GM19328 (cell line): ENCODE results near the gene DLST.

Source experiments
- ATAC-seq: cut with Tn5 transposase; IDR thresholded peaks from one replicate; pipeline ENCODE4 v1.9.1; 2021; ENCODE audit warnings: mild to moderate bottlenecking, moderate library complexity; ENCODE audit not compliant: unreplicated experiment

Gene DLST

DNA sequence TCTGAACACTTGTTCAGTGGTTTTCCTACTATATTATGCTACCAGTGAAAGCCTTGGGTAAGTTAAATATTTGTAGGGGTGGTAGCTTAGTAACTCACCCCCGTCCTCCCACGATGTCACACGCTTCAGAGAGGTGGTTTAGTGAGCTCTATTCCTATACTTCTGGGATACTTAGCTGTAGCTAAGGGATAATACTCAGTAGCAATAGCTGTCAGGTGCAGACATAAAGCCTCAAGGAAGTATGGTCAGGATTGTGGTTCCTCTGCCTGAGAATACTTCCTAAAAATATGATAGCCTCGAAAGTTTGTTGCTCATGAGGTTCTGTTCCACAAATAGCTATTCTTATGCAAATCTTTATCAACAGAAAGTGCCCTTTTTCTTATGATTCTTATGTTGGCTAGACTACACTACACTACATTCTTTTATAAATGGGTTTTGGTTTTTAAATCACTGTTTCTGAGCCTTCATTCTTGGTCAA lies 11.9 kb downstream of the DLST start:
- no peak for ATAC-seq

DNA sequence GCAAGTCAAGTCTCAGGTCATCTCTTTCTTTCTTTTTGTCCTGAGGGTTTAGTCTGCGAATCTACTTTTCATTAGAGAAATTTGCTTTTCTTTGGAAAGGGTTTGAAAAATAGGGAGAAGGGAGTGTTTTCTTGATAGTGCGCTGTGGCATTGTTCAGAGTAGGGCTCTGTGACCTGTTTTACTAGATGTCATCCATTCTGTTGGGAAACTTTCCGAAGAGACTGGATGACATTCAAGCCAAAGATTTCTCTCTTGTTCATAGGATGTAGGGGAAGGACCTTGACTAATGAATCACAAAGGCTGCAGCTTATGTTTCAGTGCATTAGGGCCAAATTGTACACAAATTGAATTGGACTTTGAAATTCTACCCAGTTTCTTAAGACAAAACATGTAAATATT lies 14.7 kb downstream of the DLST start:
- no peak for ATAC-seq

DNA sequence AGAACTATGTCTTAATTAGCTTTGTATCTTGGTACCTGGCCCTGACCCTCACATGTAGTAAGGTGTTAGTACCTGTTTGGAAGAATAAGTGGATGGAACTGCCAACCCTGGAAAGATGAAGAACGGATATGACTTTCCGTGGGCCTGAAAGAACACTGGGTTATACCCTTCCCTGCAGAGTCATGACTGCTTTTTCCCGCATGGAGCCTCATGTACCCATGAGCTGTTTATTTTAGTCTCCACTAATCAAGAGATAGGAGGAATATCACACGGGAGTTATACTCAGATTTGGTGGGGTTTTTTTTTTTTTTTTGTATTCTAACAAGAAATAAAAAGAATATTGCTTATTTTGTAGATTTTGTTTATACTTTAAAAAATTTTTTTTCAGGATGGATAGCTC lies 15.9 kb downstream of the DLST start:
- ATAC-seq: no peak

DNA sequence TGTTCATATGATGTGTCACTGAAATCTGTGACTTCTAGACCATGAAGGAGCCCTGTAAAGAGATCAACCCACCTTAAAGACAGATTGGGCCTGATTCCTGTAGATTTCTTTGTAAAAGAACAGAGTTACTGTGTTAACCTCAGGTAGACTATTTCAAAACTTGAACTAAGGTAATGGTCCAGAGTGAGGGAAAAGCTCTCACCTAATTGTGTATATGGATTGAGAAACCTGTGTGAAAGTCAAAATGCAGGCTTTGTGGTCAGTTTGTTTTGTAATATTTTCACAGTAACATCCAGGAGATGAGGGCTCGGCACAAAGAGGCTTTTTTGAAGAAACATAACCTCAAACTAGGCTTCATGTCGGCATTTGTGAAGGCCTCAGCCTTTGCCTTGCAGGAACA lies 16.4 kb downstream of the DLST start:
- no peak for ATAC-seq

DNA sequence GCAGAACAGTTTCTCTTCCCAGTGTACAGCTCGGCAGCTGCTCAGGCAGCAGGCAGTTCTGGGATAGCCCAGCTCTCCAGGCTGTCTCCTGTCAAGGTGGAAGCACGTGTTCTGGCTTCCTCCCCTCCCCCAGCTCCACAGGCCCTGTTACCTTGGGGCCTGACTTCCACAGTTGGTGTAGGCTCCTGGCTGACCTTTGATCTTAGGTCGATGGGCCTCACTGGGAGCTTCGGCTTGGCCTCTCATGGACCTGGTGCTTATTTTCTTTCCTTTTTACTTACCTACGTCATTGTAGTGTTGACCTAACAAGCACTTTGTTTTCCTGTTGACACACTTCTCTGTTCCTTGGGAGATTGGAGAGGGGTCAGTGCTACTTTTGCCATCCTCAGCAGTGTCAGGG lies 17.0 kb downstream of the DLST start:
- no peak for ATAC-seq

DNA sequence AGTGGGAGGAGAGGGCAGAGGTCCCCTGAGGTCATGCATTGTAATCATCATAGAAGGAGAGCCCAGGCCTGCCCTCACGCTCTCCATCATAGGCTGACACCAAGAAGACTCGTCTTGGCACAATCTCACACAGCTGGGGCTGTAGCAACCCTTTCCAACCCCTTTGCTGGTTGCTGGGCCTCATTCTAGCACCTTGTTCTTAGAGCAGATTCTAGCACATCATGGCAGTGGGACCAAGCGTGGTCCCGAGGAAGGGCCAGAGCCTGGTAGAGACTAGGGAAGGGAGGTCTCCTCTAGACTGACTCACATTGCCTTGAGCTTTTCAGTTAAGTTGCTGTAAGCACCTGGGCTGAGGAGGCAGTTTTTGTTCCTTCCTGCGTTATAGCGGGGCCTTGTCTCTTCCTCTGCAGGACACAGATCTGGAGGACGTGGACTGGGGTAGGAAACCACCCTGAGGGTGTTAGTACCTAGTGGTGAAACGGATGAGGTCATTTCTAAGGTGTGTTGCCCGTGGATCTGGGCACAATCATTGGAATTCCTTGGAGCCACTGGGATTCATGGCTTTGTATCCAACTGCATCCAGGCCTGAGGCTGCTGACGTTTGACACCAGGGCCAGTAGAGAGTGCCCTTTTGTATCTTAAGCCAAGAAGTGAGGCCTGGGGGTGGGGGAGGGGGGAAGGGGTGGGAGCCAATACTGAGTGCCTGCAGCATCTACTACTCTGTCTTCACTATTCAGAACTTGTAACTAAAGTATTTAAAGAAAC lies 21.4 kb downstream of the DLST start:
- no peak for ATAC-seq

DNA sequence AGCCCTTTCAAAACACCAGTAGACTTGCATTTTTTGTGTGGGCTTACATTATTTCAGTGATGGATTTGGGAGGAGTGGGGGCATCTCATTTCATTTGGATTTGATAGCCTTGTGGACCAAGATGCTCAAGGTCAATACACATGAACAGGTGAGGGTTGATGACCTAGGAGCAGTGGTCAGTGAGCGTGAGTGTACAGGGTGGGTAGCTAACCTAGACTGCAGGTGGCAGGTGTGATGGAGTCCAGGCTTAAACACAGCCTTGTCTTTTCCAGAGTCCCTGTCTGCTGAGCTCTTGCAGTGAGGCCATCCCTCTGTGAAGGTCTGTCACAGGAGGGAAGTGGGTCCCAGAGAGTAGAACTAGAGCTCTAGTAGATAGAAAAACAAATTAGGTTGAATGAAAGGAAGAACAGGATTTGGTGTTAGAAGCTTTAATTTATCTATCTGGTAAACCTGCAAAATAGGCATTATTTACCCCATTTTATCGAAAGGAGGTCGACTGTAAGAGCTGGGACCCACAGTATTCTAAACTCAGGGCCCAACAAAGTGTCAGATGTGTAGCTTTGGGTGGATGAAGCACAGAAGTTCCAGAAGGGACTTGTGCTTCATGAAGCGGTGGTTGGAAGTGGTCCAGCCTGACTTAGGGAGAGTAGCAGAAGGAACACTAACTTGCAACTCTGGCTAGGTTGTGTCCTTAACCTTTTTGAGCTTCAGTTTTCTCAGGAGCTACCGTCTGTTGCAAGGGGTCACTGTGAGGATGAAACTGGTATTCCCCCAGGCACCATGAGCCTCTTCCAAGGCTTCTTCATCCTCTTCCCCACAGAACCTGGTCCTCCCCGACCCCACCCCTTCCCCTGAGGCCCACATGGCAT lies 23.2 kb downstream of the DLST start:
- ATAC-seq: no peak

DNA sequence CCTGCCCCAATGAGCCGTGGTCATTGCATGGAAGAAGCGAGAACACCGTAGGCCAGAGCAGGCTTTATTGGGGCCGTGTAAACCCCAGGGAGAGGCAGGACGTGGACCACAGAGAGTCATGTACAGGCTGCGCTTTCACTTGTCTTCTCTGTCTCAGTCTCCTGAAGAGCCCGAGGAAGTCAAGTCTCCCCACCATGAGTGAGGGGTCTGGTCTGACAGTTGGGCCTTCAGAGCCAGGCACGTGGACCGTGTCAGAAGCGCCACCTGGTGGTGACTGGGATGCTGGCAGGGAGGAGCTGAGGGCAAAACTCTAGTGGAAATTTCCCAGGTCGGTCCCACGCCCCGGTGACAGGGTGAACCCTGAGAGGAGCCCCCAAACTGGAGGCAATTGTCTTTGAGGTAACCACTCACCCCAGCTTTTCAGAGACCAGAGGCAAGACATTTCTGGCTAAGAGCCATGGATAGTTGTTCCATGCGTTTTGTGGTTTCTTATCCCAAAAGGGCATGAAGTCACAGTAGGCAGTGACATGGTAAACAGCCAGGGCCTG lies 24.0 kb downstream of the DLST start:
- ATAC-seq: no peak

DNA sequence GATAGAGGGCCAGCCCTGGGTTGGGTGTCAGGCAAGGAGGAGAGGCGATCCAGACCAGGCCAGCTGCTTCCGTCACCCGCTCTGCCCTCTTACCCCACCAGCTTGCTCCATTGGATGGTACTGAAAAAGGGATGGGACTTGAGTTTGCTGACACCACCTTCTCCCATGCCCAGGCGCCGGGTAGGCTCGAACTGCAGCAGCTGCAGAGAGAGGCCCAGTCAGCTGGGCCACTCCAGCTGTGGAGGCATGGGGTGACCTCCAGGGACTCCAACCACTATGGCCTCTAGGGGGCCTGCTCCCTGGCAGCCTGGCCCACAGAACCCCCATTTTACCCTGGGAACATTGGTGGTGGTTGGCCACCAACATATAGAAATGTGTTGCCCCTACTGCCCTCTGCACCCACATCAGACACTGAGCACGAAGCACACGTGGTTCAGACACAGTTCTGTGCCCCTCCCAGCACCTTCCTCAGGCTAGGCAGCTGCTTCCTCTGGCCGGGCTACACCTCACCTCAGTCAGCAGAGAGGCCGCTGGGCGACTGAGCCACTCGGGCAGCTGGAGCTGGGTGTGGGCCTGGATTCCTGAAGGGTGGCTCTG lies 25.3 kb downstream of the DLST start:
- ATAC-seq: no peak

DNA sequence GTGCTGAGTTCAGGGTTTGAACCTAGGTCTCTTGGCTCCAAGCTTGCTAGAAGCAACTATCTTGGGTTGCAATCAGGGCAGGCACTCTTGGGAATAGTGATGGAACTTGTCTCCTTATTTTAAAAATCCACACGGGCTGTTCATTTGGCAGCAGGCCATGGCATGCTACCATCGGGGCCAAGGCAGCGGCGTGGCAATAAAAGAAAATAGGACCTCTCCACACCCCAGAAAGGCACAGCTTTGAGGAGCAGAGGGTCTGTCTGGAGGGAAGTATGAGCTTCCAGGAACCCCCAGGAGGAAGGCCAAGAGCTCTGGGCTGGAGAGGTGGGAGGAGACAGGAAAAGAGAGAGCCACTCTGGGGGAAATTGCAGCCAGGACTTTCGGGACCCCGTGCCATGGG lies 26.0 kb downstream of the DLST start:
- no peak for ATAC-seq

DNA sequence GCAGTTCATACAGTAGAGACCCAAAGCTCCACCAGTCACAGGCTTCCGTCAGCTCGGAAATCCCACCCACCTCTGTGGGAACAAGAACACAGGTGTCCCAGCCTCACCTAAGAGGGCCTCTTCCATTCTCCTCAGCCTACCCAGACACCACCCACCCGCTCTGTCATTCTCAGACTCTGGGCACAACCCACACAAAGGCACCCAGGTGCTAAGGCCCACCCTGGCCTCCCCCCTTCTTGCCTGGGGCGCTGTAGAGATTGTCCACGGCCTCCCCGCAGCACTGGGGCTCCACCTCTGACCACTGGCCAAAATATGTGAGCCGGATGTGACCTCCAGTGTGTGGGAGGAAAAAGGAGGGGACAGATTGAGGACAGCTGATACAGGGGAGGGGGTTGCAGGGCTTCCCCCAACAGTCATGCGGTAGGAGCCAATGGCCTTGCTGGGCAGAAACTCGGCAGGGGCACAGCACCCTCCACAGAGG lies 27.2 kb downstream of the DLST start:
- ATAC-seq: no peak

DNA sequence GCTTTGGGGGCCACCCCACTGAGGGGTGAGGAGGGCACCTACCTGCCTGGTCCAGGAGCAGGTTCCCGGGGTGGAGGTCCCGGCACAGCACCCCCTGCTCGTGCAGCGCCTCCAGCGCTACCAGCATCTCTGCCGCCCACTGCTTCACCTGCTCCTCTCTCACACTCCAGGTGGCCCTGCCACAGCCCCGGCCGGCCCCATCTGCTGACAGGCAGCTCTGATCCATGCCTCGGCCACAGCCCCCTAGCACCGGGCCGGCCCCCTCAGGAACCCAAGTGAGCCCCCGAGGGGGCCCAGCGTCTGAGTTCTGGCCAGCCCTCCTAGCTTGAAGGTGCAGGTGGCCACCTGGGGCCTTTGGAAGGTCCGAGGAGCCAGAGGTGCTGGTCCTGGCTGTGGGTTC lies 27.8 kb downstream of the DLST start:
- no peak for ATAC-seq

DNA sequence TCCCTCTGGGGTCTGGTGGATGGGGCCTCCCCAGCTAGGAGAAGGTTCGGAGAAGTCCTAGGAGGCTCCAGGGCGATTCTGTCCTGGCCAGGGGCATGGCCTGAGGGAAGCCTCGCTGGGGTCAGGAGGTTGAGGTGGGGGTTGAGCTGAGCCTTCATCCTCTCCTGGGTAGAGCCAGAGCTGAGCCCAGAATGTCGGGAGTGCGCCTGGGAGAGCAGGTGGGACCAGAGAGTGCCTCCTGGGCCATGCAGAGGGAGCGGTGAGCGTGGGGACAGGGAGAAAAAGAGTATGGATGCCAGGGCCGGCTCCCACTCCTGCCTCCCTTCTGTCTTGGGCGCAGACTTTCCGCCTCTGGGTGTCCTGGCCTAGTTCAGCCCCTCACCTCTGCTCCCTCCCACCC lies 28.2 kb downstream of the DLST start:
- no peak for ATAC-seq

DNA sequence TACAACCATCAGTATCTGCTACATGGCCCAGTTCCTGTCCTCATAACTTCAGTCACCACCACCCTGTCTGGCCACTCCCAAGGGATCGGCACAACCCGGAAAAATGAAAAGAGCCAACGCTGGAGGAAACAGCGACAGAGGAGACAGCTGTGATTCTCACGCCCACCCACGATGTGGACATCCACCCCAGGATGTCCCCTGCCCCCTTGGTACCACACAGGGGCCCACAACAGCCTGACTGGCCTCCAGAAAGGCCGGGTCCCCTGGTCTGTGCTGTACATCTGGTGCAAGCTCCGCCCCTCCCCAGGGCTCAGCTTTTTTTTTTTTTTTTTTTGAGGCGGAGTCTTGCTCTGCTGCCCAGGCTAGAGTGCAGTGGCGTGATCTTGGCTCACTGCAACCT lies 28.8 kb downstream of the DLST start:
- ATAC-seq: no peak

DNA sequence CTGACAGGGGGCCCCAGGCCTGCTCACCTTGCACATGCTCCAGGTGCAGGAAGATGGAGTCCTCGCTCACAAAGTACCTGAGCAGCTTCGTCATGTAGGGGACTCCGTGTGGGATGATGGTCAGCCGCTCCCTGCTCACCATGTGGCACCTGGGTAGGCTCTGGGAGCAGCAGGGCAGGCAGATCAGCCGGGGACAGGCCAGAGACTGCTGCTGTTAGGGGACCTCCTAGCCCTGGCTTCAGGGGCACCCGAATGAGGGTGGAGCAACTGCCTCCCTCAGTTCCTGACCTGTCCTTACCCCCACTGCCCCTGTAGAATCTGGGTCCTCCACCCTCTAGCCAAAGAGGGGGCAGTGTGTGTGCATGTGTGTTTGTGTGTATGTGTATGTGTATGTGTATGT lies 29.5 kb downstream of the DLST start:
- ATAC-seq: no peak

DNA sequence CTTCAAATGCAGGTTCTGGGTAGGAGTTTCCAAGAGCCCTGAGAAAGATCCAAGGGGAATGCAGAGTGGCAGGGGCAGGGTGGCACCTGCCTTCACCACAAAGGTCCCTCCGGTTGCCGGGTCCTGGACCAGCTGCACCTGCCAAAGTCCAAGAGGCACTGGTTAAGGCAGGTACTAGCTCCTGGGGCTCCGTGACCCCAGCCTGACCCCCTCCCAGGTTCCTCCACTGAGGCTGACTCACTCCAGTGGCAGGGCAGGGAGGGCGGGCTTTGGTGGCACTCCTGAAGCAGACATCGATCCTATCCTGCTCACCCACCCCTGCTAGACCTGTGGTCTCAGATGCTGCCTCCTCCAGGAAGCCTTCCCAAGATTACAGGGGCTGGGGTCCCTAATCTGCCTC lies 30.0 kb downstream of the DLST start:
- no peak for ATAC-seq

DNA sequence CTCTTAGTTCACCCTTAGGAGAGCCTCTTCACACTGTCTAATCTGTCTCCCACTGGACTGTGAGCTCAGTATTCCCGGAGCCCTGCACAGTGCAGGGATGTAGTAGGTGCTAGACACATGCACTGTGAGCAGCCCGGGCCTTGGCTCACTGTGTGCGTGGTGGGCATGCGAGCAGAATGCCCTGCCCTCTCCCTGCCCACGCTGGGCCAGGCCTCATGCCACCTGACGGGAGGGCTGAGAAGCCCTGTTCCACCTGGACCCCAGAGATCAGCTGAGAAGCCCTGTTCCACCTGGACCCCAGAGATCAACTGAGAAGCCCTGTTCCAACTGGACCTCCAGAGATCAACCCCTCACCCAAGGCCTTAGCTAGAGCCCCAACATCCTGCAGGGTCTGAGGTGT lies 30.4 kb downstream of the DLST start:
- ATAC-seq: no peak

DNA sequence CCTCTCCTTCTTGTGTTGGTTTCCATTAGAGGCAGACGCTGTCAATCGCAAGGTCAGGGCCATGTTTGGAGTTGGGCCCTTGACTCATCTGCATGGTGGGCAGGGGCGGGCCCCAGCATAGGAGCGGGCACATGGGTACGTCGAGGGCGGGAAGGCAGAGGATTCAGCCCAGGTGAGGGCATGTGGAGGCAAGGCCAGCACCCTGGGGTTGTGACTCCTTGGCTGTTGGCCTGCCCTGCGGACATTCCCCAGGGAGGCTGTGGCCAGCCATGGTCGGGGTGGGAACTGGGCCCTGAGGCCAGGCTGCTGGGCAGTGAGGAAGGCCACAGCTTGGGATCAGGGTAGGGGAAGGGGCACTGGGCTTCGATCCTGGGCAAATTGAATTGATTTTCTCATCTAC lies 31.1 kb downstream of the DLST start:
- no peak for ATAC-seq

DNA sequence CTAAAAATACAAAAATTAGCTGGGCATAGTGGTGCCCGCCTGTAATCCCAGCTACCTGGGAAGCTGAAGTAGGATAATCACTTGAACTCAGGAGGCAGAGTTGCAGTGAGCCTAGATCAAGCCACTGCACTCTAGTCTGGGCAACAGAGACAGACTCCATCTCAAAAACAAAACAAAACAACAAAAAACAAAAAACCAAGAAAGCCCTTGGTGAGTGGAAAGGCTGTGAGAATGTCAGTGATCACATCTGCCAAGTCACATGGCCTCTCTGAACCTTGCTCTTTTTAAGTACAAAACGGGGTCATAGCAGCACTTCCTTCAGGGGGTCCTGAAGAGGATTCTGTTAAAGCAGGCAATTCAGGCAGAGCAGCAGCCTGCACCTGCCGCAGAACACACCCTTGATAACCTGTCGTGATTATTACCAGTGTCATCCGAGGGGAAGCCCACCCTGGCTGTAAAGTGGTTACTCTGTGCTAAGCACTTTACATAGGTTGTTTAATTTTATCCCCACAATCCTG lies 31.7 kb downstream of the DLST start:
- ATAC-seq: no peak

DNA sequence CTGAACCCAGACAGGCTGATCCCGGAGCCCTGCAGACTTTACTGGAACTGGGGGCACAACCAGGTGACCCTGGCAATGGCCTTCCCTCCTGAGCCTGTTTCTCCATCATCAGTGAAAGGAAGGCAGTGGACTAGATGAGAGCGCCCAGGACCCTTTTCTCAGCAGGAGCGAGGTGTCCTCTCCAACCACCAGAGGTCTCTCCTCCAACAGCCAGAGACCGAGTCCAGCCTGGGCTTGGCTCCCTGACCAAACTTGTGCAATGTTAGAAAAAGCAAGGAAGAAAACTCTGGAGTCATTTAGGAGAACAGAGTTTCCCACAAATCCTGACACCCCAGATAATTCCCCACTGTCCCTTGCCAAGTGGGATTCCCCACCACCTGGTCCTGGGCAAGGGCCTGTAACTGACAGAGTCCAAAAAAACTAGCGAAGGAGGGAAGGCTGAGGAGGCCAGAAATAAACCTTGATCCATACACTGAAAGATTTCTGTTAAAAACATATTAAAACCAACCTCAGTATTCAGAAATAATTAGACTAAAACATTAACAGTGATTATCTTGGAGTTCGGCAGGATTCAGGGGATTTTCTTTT lies 32.4 kb downstream of the DLST start:
- ATAC-seq: no peak

DNA sequence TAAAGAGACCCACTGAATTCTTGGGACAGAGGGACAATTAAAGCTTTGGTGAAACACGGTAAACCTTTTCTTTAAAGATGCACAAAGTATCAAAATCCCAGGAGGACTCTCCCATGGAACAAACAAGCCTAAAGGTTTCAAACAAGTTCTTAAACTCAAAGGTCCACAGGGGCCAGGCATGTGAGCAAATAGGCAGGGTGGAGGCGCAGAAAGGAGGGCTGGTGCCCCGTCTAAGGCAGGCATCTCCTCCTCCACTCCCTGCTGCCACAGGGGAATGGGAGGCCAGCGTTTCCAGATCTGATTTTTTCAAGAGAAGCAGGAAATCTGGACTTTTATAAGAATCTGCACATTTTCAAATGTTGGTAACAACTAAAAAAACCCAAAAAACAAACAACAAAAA lies 33.7 kb downstream of the DLST start:
- no peak for ATAC-seq
